ENCODE measurements around the gene SVOP.

GRCh38 chr12:109004017-109004416 is 16.9 kb downstream of the SVOP start:
- TF ChIP-seq TAF1 (IDR thresholded peaks at IDR 0.05; ENCODE audit: low read depth) (no peak), MAX (IDR thresholded peaks at IDR 0.05) (no peak), REST (IDR thresholded peaks at IDR 0.05; ENCODE audit: low read depth) (no peak), TCF12 (IDR thresholded peaks at IDR 0.05; ENCODE audit: low read depth) (no peak)

All from Ishikawa (cell line).